Sigmoid colon (tissue), 7 donors: ENCODE data around the gene MLN. TPM values are rescaled to one million over a fixed set of nuclear protein-coding genes. Genes with fewer than 3 reads are reported as not detected.

Experiments
- DNase-seq: peaks from one replicate; pipeline ENCODE4 v3.0.0-alpha.2; 2019
- H3K27ac ChIP-seq, 4 donors: fragments of 200-600 bp; sonication (generic); one replicate each; pipeline ENCODE4 v1.5.1; 2016 to 2019; ENCODE audit warnings: mild to moderate bottlenecking in 1 of 4
- H3K27me3 ChIP-seq, 3 donors: fragments of 200-600 bp; sonication (generic); one replicate each; pipeline ENCODE4 v1.5.1; 2019; ENCODE audit warnings: mild to moderate bottlenecking in 1 of 3
- H3K36me3 ChIP-seq, 4 donors: fragments of 200-600 bp; sonication (generic); one replicate each; pipeline ENCODE4 v1.5.1; 2016 to 2019
- H3K4me1 ChIP-seq, 4 donors: fragments of 200-600 bp; sonication (generic); one replicate each; pipeline ENCODE4 v1.5.1; 2017 to 2019
- H3K4me3 ChIP-seq, 4 donors: fragments of 200-600 bp; sonication (generic); one replicate each; pipeline ENCODE4 v1.5.1; 2017 to 2019; ENCODE audit warnings: mild to moderate bottlenecking in 2 of 4, moderate library complexity in 1 of 4
- H3K9me3 ChIP-seq, 4 donors: fragments of 200-600 bp in 3 of 4; sonication (generic) in 3 of 4; one replicate each; pipeline versions ENCODE4 v1.5.1 to v1.6.1; 2013 to 2019
- EP300 ChIP-seq, 4 donors: sonication (generic); formaldehyde crosslinking; IDR thresholded peaks; one replicate each; pipeline ENCODE4 v1.6.1; 2017; ENCODE audit warnings: antibody characterized with exemption in 4 of 4
- POLR2A ChIP-seq, 2 donors: fragments of 450-650 bp; IDR thresholded peaks; one replicate each; pipeline ENCODE4 v1.6.1; 2016; ENCODE audit warnings: antibody characterized with exemption in 2 of 2, mild to moderate bottlenecking in 2 of 2, moderate library complexity in 2 of 2
- POLR2AphosphoS5 ChIP-seq, 4 donors: sonication (generic); formaldehyde crosslinking; IDR thresholded peaks; one replicate each; pipeline ENCODE4 v1.6.1; 2017; ENCODE audit warnings: antibody characterized with exemption in 4 of 4
- WGBS, 2 donors: extraction: QIAGEN DNeasy Blood & Tissue Kit; methylation state at CpG; one replicate each; pipeline ENCODE4 v1.1.7; 2013; 5-methylcytosine and 5-hydroxymethylcytosine counted together
- intact Hi-C: fragments of 100-400 bp; cut with DNase I; formaldehyde crosslinking; loops from one replicate; pipeline ENCODE4 v1.15.1; 2023
- polyA plus RNA-seq, 3 donors: library from polyadenylated mRNA; stranded (reverse); fragments of 200-250 nt; gene quantifications; one replicate each; pipeline ENCODE4 v1.2.3, GENCODE V29; 2013
- total RNA-seq, 4 donors: library from RNA; depleted of rRNA; stranded (reverse); fragments of >200 nt; gene quantifications; one replicate each; pipeline ENCODE4 v1.1.0, GENCODE V29; 2016
- TF ChIP-seq, protein P1 (sequence below), 4 experiments: fragments of 450-650 bp in 3 of 4; fragments of 200-600 bp in 1 of 4; IDR thresholded peaks; one replicate each; pipeline ENCODE4 v1.5.1; 2016 to 2019; ENCODE audit warnings: antibody characterized with exemption in 4 of 4, mild to moderate bottlenecking in 3 of 4, moderate library complexity in 2 of 4
- donor health status: healthy with polysubstance abuse.
- donor health status: Bipolar disorder and iron deficiency.
- donor health status: healthy.

Gene MLN
- total and polyA plus RNA-seq, 7 donors: 0.48 TPM; not detected in 6

DNA sequence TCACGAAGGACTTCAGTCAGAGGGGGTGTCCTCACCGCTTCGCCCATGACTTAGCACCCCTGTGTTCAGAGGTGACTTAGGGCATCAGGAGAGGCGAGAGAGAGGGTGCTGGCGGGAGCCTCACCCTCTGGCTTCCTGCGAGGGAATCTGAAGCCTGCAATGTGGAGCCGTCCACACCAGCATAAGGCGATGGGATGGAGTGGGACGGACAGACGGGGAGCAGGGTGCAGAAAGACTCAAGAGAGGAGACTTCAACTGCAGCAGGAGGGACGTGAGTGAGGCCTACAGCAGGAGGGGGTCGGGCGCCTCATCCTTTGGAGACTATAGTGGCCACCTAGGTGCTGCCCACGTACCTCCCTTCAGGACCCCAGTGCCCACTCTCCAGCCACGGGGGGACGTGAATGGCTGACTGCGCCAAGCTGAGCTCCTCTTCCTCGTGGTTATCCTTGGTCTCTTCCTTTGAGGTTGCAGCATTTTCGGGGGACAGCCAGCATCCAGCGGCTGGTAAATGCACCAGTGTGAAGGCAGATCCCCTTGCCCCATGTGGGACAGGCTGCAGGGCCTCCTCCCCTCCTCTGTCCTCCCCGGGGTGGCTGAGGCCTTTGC lies 26.9 kb upstream of the MLN start:
- Histone ChIP-seq H3K27me3 (no peaks in the 10 kb centered on the region), H3K27ac (no peak overlapping the region), H3K9me3 (no peaks in the 10 kb centered on the region), H3K4me3 (no peak overlapping the region), H3K4me1 (peaks cover 0 to 20% (median 14%) of the 10 kb centered on the region in 4 donors), H3K36me3 (no peaks in the 10 kb centered on the region)
- intact Hi-C loops: no loop called here
- TF ChIP-seq POLR2A (IDR thresholded peaks at IDR 0.05) (no peak), POLR2AphosphoS5 (IDR thresholded peaks at IDR 0.05) (no peak), EP300 (IDR thresholded peaks at IDR 0.05) (no peak)
- TF ChIP-seq, protein P1, sequence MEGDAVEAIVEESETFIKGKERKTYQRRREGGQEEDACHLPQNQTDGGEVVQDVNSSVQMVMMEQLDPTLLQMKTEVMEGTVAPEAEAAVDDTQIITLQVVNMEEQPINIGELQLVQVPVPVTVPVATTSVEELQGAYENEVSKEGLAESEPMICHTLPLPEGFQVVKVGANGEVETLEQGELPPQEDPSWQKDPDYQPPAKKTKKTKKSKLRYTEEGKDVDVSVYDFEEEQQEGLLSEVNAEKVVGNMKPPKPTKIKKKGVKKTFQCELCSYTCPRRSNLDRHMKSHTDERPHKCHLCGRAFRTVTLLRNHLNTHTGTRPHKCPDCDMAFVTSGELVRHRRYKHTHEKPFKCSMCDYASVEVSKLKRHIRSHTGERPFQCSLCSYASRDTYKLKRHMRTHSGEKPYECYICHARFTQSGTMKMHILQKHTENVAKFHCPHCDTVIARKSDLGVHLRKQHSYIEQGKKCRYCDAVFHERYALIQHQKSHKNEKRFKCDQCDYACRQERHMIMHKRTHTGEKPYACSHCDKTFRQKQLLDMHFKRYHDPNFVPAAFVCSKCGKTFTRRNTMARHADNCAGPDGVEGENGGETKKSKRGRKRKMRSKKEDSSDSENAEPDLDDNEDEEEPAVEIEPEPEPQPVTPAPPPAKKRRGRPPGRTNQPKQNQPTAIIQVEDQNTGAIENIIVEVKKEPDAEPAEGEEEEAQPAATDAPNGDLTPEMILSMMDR (IDR thresholded peaks at IDR 0.05): no peak
- 88 to 89% methylated on average over 21 of the region's 21 CpGs for WGBS, 2 donors
- no peak for DNase-seq

DNA sequence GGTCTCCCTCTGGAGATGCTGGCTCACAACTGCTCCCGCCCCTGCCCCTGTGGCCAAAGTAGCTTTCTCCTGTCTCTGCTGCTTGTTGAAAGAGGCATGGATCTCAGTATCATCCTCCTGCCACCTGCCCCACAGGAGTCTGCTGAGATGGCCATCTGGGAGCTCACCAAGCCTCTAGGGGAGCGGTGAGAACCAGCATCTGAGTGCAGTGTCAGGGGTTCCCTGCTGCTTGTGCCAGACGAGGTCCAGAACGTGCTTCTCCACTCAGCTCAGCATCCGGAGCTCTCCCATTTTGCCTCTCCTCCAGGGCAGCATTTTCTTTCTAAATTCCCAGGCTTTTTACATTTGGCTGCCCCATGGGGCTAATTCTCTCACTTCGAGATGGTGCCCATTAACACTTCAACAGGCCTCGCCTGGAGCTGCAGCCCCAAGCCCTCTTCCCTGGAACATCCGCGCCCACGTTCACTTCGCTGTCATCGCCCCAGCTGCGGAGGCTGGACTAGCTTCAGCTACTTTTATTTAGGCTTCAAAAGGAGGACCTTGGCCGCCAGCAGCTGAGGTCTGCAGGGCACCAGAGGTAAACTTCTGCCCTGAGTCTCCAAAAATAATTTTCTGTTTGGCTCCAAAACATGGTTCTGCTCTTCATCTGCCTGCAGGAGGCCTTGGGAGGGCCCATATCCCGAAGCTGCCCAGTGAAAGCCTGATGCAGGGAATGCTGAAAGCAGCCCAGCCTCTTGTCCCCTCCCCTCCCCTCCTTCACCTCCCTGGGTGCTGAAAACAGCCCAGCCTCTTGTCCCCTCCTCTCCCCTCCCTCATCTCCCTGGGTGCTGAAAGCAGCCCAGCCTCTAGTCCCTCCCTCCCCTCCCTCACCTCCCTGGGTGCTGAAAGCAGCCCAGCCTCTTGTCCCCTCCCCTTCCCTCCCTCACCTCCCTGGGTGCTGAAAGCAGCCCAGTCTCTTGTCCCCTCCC lies 25.2 kb upstream of the MLN start:
- intact Hi-C loops: loop anchor here (1.0 to 5.0 kb wide), 2 partner anchors 42 to 57 kb away; partner anchors contain the start of gene LEMD2
- Histone ChIP-seq H3K36me3 (no peaks in the 10 kb centered on the region), H3K9me3 (no peaks in the 10 kb centered on the region), H3K27ac (peak overlapping the region in 3 of 4 donors; percentile 59 to 68 (median 64)), H3K4me3 (no peak overlapping the region), H3K4me1 (peaks cover 0 to 20% (median 14%) of the 10 kb centered on the region in 4 donors), H3K27me3 (no peaks in the 10 kb centered on the region)
- TF ChIP-seq EP300 (IDR thresholded peaks at IDR 0.05): no peak
- TF ChIP-seq POLR2AphosphoS5 (IDR thresholded peaks at IDR 0.05): peak; percentile 14 to 78 (median 66)
- no peak for TF ChIP-seq POLR2A (IDR thresholded peaks at IDR 0.05)
- TF ChIP-seq, protein P1 (IDR thresholded peaks at IDR 0.05): peak in 1 of 4 experiments; percentile 21
- peak; percentile 80 for DNase-seq
- 74 to 82% methylated on average over 15 of the region's 15 CpGs for WGBS, 2 donors

DNA sequence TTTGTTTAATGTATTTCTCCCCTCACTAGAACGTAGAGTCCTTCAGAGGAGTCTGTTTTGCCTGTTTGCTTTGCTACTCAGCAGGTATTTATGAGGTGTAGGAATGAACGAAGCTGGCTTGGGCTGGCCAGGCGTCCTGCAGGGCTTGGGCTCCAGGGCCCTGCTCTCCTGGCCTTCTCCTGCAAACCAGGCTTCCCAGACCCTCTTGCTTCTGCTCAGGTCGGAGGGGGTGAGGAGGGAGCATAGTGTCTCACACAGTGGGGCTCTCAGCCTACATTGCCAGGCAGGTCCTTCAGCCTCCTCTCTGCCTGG lies 24.6 kb upstream of the MLN start:
- no peak for DNase-seq
- H3K9me3 ChIP-seq: no peaks in the 10 kb centered on the region
- intact Hi-C loops: loop anchor here (5.0 kb wide), 1 partner anchor 41 kb away; the partner anchor contains the start of gene LEMD2
- TF ChIP-seq EP300 (IDR thresholded peaks at IDR 0.05) (no peak), POLR2AphosphoS5 (IDR thresholded peaks at IDR 0.05) (no peak), POLR2A (IDR thresholded peaks at IDR 0.05) (no peak)
- TF ChIP-seq, protein P1 (IDR thresholded peaks at IDR 0.05): no peak
- H3K4me1 ChIP-seq: peaks cover 0 to 20% (median 14%) of the 10 kb centered on the region in 4 donors
- 38 to 57% methylated on average over 4 of the region's 4 CpGs for WGBS, 2 donors
- H3K27me3 ChIP-seq: no peaks in the 10 kb centered on the region
- no peaks in the 10 kb centered on the region for H3K36me3 ChIP-seq
- peak overlapping the region in 3 of 4 donors; percentile 59 to 68 (median 64) for H3K27ac ChIP-seq
- H3K4me3 ChIP-seq: no peak overlapping the region

DNA sequence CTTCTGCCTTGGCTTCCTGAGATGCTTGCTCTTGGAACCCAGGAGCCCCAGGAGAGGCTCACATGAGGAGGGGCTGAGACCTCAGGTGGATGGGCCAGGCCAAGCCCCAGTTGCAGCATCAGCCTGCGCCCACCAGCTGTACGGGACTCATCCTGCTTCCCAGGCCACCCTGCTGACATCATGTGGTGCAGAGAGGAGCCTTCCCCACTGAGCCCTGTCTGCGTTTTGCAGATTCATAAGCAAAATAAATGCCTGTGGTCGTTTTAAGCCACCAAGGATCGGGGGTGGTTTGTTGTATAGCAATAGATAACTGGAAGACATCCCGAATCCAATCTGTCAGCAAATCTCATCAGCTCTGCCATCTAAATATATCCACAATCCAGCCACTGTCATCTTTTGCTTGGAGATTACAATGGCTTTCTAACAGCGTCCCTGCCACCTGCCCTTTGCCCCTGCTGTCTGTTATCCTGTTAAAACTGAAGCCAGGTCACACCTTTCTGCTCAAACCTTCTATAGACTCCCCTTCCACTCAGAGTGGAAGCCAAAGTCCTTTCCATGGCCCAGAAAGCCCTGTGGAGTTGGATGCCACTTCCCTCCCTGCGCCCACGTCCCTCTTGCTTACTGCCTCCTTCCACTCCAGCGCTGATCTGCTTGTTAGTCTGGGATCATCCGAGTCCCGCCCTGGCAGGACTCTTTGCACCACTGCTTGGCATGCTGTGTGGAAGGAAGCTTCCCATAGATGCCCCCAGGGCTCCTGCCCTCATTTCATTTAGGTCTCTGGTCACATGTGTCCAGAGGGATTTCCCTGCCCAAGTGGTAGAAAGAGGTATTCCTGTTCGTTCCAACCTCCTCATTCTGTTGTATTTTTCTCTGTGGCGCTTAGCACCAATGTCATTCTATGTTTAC lies 24.0 kb upstream of the MLN start:
- no peak for DNase-seq
- H3K36me3 ChIP-seq: no peaks in the 10 kb centered on the region
- peak overlapping the region in 1 of 4 donors; percentile 68 for H3K27ac ChIP-seq
- H3K4me3 ChIP-seq: no peak overlapping the region
- H3K9me3 ChIP-seq: no peaks in the 10 kb centered on the region
- H3K4me1 ChIP-seq: peaks cover 0 to 20% (median 14%) of the 10 kb centered on the region in 4 donors
- TF ChIP-seq POLR2A (IDR thresholded peaks at IDR 0.05): no peak
- no peak for TF ChIP-seq POLR2AphosphoS5 (IDR thresholded peaks at IDR 0.05)
- TF ChIP-seq EP300 (IDR thresholded peaks at IDR 0.05): no peak
- TF ChIP-seq, protein P1 (IDR thresholded peaks at IDR 0.05): no peak
- no peaks in the 10 kb centered on the region for H3K27me3 ChIP-seq
- WGBS, 2 donors: 37 to 74% methylated on average over 14 of the region's 14 CpGs
- intact Hi-C loops: loop anchor here (5.0 kb wide), 1 partner anchor 40 kb away; the partner anchor contains the start of gene LEMD2
